Breast epithelium (tissue), 3 donors: ENCODE data around the gene EGLN3.

Experiments
- POLR2AphosphoS5 ChIP-seq, 3 donors: sonication (generic); formaldehyde crosslinking; IDR thresholded peaks; one replicate each; pipeline ENCODE4 v1.6.1; 2017; ENCODE audit warnings: antibody characterized with exemption in 3 of 3
- TF ChIP-seq, protein P1 (sequence below), 3 donors: fragments of 450-650 bp; IDR thresholded peaks; one replicate each; pipeline ENCODE4 v1.5.1; 2016 to 2017; ENCODE audit warnings: antibody characterized with exemption in 3 of 3, mild to moderate bottlenecking in 3 of 3, moderate library complexity in 3 of 3

DNA sequence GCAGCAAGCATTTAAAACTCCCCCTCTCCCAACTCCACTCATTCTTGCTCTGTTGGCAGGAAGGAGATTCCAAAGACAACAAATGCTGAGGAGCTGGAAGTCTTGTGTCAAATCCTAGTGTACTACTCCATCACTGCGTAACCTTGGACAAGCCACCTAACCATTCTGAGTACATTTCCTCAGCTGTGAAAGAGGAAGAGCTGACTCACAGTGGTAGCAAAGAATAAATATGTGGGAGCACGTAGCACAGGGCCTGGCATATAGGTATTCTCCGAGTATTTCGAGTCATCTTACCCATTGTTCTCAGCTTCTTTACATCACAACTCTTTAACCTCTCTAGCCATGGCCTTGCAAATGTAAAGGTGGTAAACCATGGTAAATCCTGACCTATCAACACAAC lies 28.7 kb downstream of the EGLN3 start:
- TF ChIP-seq, protein P1, sequence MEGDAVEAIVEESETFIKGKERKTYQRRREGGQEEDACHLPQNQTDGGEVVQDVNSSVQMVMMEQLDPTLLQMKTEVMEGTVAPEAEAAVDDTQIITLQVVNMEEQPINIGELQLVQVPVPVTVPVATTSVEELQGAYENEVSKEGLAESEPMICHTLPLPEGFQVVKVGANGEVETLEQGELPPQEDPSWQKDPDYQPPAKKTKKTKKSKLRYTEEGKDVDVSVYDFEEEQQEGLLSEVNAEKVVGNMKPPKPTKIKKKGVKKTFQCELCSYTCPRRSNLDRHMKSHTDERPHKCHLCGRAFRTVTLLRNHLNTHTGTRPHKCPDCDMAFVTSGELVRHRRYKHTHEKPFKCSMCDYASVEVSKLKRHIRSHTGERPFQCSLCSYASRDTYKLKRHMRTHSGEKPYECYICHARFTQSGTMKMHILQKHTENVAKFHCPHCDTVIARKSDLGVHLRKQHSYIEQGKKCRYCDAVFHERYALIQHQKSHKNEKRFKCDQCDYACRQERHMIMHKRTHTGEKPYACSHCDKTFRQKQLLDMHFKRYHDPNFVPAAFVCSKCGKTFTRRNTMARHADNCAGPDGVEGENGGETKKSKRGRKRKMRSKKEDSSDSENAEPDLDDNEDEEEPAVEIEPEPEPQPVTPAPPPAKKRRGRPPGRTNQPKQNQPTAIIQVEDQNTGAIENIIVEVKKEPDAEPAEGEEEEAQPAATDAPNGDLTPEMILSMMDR (IDR thresholded peaks at IDR 0.05) = no peak
- no peak for TF ChIP-seq POLR2AphosphoS5 (IDR thresholded peaks at IDR 0.05)
